HPDE6-E6E7 (cell line): ENCODE measurements around the gene PRSS56.

Experiments used
- DNase-seq: peaks from one replicate; pipeline ENCODE4 v3.0.0; 2011; ENCODE audit warnings: missing footprints; ENCODE audit errors: extremely low spot score

Gene PRSS56

GRCh38 chr2:232573042-232573441, 52.9 kb downstream of the PRSS56 start:
- no peak for DNase-seq

GRCh38 chr2:232573771-232574435, 53.7 kb downstream of the PRSS56 start:
- DNase-seq, result no peak

GRCh38 chr2:232574674-232575403, 54.7 kb downstream of the PRSS56 start:
- peak; percentile 61 for DNase-seq
